Nephron (organoid): Measurements from ENCODE around the gene ADAM8.
"Not testable (repeated sequence)": the region's sequence is repeated elsewhere in the genome, so short reads cannot be mapped to it uniquely, and the experiment has no call there.

ENCODE experiments used
- H3K27ac Mint-ChIP-seq, 3 experiments: 2 replicates each; pipeline ENCODE4 v1.8.0; 2020; ENCODE audit warnings: mixed read lengths in 3 of 3, mild to moderate bottlenecking in 2 of 3, moderate library complexity in 1 of 3
- H3K27me3 Mint-ChIP-seq: 2 replicates; pipeline ENCODE4 v1.8.0; 2021; ENCODE audit warnings: low read depth, mild to moderate bottlenecking, moderate library complexity, mixed read lengths
- H3K36me3 Mint-ChIP-seq: 2 replicates; pipeline ENCODE4 v1.8.0; 2020; ENCODE audit warnings: low read depth, mixed read lengths
- H3K4me1 Mint-ChIP-seq: 2 replicates; pipeline ENCODE4 v1.8.0; 2020; ENCODE audit warnings: mixed read lengths
- H3K4me3 Mint-ChIP-seq, 3 experiments: 2 replicates each; pipeline ENCODE4 v1.8.0; 2020; ENCODE audit warnings: mild to moderate bottlenecking in 3 of 3, mixed read lengths in 3 of 3, moderate library complexity in 2 of 3
- H3K9me3 Mint-ChIP-seq: 2 replicates; pipeline ENCODE4 v1.8.0; 2020; ENCODE audit warnings: mixed read lengths
- TF ChIP-seq, protein P1 (sequence below), 3 experiments: fragments of 200-600 bp; sonication (generic); IDR thresholded peaks; one replicate each; pipeline ENCODE4 v1.5.0; 2021; ENCODE audit warnings: antibody characterized with exemption in 3 of 3; ENCODE audit not compliant: unreplicated experiment in 3 of 3

The ADAM8 gene

DNA sequence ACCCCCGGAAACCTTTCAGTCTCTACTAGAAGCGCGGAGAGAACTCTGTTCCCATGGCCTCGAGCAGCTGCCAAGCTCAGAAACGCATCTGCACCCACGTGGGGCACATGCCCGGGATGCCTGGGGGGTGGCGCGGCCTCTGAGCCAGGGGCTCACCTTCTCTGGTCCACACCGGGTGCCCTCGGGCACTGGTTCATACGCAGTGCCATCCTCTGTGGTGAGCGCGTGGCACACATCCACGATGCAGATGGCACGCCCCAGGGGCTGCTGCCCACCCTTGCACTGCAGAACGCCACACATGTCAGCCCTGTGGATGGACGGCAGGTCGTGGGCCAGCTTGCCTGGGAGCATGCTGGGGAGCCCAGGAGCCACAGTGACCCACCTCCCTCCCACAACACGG, 6.5 kb downstream of the ADAM8 start:
- Mint-ChIP-seq H3K27me3 (peaks cover 10% of the 10 kb centered on the region), H3K4me1 (no peaks in the 10 kb centered on the region), H3K9me3 (no peaks in the 10 kb centered on the region), H3K27ac (no peak overlapping the region), H3K36me3 (no peaks in the 10 kb centered on the region), H3K4me3 (no peak overlapping the region)
- TF ChIP-seq, protein P1, sequence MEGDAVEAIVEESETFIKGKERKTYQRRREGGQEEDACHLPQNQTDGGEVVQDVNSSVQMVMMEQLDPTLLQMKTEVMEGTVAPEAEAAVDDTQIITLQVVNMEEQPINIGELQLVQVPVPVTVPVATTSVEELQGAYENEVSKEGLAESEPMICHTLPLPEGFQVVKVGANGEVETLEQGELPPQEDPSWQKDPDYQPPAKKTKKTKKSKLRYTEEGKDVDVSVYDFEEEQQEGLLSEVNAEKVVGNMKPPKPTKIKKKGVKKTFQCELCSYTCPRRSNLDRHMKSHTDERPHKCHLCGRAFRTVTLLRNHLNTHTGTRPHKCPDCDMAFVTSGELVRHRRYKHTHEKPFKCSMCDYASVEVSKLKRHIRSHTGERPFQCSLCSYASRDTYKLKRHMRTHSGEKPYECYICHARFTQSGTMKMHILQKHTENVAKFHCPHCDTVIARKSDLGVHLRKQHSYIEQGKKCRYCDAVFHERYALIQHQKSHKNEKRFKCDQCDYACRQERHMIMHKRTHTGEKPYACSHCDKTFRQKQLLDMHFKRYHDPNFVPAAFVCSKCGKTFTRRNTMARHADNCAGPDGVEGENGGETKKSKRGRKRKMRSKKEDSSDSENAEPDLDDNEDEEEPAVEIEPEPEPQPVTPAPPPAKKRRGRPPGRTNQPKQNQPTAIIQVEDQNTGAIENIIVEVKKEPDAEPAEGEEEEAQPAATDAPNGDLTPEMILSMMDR (IDR thresholded peaks at IDR 0.05; ENCODE audit: unreplicated experiment in 3 of 3): no peak

DNA sequence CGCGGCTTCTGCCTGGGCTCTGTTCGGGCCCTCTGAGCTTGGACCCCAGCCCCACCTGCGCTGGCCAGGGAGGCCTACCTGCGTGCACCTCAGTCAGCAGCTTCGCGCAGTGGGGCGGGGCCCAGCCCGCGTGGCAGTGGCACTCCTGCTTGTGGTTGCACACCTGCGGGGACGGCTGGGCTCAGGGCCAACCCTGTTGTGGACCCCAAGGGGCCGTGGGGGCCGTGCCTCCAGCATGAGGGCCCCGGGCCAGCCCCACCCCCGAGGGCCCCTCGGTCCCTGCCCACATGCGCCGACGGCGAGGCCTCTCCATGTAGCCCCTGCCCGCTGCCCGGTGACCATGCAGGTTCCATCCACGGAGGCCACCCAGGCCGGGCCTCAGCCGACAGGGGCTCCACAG, 7.3 kb downstream of the ADAM8 start:
- Mint-ChIP-seq H3K4me3 (no peak overlapping the region), H3K27ac (no peak overlapping the region), H3K36me3 (no peaks in the 10 kb centered on the region), H3K27me3 (peaks cover 10% of the 10 kb centered on the region), H3K4me1 (no peaks in the 10 kb centered on the region), H3K9me3 (no peaks in the 10 kb centered on the region)
- TF ChIP-seq, protein P1 (IDR thresholded peaks at IDR 0.05; ENCODE audit: unreplicated experiment in 3 of 3): no peak

DNA sequence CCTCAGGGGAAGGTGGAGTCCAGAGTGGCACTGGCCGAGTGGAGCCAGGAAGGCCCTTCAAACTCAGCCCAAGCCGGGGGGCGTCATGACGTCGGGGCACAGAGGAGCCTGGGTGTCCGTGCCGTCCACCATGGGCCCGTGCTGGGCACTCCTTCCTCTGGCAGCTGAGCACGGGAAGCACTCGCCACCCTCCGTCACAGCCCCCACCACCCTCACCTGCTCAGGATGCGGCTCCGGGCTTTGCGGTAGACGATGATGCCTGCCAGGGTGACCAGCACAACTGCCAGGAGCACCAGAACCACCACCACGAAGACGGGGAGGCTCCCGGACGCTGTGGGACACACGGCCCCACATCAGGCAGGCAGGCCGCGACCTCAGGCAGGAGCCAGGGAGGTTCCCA, 8.1 kb downstream of the ADAM8 start:
- Mint-ChIP-seq H3K9me3 (no peaks in the 10 kb centered on the region), H3K27ac (no peak overlapping the region), H3K4me1 (no peaks in the 10 kb centered on the region), H3K36me3 (no peaks in the 10 kb centered on the region), H3K4me3 (no peak overlapping the region), H3K27me3 (peaks cover 10% of the 10 kb centered on the region)
- TF ChIP-seq, protein P1 (IDR thresholded peaks at IDR 0.05; ENCODE audit: unreplicated experiment in 3 of 3): no peak

DNA sequence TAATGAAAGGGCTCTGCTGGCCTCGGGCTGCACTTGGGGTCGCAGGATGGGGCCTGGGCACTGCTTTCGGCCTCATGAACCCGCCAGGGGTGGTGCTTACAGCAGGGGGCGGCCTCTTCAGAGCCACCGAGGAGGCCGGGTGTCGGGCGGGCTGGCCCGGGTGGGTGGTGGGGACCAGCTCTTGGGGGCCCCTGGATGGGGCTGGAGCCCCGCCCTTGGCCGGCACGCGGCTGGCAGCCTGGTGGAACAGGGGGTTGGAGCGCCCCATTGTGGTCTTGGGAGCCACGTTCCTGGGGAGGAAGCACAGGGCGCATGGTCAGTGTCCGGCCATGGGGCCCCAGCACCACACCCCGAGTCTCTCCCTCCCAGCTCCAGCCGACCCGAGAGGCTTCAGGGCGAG, 8.8 kb downstream of the ADAM8 start:
- TF ChIP-seq, protein P1 (IDR thresholded peaks at IDR 0.05; ENCODE audit: unreplicated experiment in 3 of 3): no peak
- no peaks in the 10 kb centered on the region for H3K36me3 Mint-ChIP-seq
- no peaks in the 10 kb centered on the region for H3K4me1 Mint-ChIP-seq

DNA sequence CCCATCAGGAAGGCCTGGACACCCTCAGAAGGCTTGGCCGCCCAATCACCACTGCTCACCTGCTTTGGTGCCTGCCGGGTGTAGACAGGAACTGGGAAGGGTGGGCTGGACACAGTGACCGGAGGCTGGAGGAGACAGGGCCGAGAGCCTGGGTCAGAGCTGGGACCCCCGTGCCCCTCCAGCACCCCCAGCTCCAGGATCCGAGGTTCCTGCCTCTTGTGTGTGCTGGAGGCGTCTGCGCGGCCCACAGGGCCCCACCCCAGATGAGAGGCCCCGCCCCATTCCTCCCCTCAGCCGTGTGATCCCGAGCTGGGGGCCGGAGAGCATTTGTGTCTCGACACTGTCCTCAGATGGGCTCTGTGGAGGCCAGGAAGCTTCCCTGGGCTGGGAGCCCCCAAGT, 9.4 kb downstream of the ADAM8 start:
- Mint-ChIP-seq H3K27ac (no peak overlapping the region), H3K27me3 (peaks cover 10% of the 10 kb centered on the region), H3K4me1 (no peaks in the 10 kb centered on the region), H3K36me3 (no peaks in the 10 kb centered on the region), H3K9me3 (no peaks in the 10 kb centered on the region), H3K4me3 (no peak overlapping the region)
- TF ChIP-seq, protein P1 (IDR thresholded peaks at IDR 0.05; ENCODE audit: unreplicated experiment in 3 of 3): no peak

More for the DNA sequence above, 8.8 kb downstream of the ADAM8 start:
- no peaks in the 10 kb centered on the region for H3K9me3 Mint-ChIP-seq
- peaks cover 10% of the 10 kb centered on the region for H3K27me3 Mint-ChIP-seq
- H3K4me3 Mint-ChIP-seq: no peak overlapping the region
- H3K27ac Mint-ChIP-seq: no peak overlapping the region

DNA sequence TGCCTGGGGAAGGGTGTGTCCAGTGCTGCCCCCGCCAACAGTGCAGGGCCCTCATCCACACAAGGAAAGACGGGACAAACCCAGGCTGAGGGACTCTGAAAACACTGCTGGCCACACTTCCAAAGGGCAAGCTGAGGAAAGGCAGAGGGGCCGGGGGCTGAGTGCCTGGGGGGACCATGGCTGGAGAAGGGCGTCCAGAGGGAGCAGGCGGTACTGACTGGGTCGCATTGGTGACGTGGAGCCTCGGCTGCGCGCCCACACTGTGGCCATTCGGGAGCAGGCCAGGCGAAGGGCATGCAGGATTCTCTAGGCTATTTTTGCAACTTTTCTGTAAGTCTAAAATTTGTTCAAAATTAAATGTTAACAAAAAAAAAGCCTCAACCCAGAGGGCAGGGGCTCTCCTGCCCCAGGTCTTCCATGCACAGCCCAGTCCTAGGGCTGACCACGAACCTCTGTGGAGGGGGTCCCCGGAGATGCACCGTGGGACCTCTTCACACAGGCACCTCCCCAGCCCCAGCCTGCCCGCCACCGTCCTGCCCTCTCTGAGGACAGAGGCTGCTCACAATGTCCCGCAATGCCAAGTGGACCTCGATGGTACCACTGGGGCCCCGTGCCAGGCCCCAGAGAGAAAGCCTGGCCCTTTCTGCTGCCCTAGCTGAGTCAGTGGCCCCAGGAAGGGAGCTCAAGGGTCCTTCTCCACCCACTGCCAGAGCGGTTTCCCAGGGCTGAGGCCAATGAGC, 10.4 kb downstream of the ADAM8 start:
- Mint-ChIP-seq H3K27me3 (peaks cover 10% of the 10 kb centered on the region), H3K4me3 (no peak overlapping the region), H3K4me1 (no peaks in the 10 kb centered on the region), H3K36me3 (no peaks in the 10 kb centered on the region), H3K9me3 (no peaks in the 10 kb centered on the region), H3K27ac (no peak overlapping the region)
- TF ChIP-seq, protein P1 (IDR thresholded peaks at IDR 0.05; ENCODE audit: unreplicated experiment in 3 of 3): no peak

DNA sequence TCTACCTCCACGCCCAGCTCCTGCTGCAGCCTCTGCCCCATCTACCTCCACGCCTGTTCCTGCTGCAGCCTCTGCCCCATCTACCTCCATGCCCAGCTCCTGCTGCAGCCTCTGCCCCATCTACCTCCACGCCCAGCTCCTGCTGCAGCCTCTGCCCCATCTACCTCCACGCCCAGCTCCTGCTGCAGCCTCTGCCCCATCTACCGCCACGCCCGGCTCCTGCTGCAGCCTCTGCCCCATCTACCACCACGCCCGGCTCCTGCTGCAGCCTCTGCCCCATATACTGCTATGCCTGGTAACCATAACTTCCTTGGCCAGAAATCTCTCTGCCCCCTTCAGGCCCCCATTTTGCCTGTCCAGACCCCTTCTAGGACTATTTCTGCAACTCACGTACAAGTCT, 11.6 kb downstream of the ADAM8 start:
- not testable (repeated sequence) for H3K27ac Mint-ChIP-seq, H3K4me1 Mint-ChIP-seq, H3K36me3 Mint-ChIP-seq, H3K9me3 Mint-ChIP-seq
- Mint-ChIP-seq H3K27me3 (peaks cover 13% of the 10 kb centered on the region), H3K4me3 (peak overlapping the region in 1 of 3 experiments; percentile 37)
